Islet precursor cell (in vitro differentiated cells): ENCODE results near the gene NPC1.
A peak's percentile ranks its signal among the peaks of the same experiment; 100 is the strongest.

Experiments used
- DNase-seq: peaks from one replicate; pipeline ENCODE4 v3.0.0-alpha.2; 2018

The NPC1 gene

DNA sequence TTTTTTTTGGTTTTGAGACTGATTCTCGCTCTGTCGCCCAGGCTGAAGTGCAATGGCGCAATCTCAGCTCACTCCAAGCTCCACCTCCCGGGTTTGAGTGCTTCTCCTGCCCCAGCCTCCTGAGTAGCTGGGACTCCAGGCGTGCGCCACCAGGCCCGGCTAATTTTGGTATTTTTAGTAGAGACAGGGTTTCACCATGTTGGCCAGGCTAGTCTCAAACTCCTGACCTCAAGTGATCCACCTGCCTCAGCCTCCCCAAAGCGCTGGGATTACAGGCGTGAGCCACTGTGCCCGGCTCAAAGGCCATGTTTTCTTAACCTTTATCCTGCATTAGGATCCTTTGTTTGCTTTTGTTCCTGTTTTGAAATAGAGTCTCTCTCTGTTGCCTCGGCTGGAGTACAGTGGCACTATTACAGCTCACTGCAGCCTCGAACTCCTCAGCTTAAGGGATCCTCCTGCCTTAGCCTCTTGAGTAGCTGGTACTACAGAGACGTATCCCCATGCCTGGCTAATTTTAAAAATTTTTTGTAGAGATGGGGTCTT is 41.0 kb downstream of the NPC1 start:
- no peak for DNase-seq

DNA sequence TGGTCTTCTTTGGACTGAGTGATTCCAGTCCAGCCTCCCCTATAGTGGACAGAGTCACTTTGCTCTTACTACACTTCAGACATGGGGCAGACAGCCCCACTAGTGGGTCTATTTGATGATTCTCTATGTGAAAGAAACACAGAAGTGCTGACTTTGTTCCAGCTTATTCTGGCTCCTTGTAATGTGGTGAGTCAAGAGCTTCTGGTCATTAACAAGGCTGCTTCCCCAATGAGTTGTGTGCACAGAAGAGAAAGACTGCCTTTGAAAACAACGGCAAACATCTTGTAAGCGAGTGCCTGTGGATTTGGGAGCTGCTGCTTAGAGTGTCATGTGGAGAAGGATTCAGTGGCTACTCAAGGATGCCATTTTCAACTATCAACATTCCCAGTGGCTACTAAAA is 43.8 kb downstream of the NPC1 start:
- no peak for DNase-seq

DNA sequence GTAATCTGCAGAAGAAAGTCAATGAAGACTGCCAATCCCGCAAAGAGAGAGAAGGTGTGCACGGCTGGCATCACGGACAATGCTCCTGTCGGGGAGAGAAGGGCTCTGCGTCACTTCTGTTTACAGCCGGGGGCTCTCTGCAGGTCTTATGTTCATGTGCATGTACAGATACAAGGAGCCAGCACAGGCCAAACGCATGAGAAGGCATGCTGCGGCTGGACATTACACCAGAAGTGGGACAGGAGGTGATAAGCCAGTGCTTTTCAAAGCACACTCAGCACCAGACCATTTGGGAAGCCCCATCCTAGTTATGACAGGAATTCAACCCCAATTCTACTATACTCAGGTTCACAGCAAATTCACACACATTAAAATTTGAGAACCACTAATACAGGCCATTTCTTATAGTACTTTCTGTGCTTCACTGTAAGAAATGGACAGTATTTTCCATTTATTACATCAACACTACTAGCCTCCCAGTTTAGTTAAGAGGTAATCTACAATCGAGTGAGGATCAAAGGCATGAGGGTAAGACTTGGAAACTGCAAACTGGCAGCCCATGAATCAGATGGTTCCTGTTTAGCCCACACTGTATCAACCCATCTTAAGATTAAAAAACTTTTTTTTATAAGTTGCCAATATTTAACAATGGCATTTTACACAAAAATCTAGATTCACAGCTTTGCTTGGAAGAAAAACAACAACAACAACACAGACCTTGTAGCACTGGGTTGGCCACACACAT is 44.8 kb downstream of the NPC1 start:
- no peak for DNase-seq

DNA sequence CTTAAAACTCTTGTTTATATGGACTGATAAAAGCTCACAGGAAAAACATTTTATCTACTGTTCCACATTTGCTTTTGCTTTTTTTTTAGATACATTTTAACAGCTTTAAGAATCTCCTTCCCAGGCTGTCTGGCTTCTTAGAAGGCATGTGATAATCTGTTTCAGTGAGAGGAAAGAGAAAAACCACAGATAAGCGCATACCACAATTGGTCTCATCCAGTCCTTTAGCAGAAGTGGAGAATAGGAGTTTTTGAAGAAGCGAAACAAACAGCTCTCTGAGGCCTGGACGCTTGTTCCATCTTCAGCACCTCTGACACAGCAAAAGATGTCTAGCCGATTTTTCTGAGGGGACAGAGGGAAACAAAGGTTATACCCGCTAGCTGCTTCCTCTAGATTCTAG is 45.4 kb downstream of the NPC1 start:
- no peak for DNase-seq

DNA sequence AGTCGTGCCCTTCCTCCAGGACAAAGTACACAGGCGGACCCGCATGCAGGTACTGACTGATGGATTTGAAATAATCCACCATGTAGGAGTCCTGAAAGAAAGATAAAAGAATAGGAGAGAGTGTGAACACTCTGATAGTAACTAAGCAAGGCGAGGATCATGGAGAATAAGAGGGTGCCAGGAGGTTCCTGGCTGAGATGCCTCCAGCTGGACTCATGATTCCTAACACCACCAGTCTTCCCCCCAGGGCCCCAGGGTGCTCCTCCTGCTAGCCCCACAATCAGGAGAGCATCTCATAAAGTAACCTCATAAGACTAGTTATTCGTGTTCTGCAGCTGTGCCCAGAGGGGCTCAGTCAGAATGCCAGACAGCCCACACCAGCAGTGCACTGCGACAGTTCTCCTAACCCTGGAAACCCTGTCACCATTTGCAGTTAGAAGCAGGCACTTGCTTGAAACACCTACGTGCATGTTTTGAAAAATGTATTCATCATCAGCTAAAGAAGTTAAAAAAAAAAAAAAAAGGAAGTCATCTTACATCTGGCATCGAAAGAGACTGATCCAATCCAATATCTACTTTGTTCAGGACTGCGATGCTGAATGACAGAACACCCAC is 46.3 kb downstream of the NPC1 start:
- peak; percentile 63 for DNase-seq

DNA sequence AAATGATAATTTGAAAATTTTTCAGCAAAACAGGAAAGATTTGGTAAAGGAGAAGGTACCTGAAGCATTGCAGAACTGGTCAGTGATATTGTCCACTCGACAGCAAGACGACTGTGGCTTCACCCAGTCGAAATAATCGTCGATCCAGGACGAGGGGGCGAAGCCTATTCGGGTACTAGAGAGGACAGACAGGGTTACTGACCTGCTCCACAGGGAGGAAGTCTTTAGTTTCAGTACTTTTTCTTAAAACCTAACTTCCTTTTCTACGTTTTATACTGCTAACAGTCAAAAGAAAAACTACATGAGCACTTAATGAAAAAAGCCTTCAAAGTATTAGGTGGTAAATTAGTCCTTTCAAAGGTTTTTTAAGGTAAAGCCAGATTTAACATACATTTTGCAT is 47.0 kb downstream of the NPC1 start:
- no peak for DNase-seq

DNA sequence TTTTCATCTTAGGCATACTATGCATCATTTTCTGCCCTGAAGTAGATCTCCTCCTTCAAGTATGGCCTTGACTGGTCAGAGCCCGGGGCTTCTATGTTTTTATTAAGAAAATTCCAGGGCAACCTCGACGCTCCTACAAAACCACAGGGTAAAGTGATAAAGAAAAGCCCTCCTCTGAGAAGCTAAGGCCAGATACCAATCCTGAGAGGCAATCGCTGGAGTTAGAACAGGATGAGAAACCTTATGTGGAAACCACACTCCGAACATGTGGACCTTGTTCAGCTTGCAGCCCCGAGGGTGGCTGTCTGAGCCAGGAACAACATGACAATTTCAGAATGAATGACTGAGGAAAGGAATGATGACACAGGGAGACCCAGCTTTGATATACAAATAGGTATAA is 47.4 kb downstream of the NPC1 start:
- DNase-seq: no peak

DNA sequence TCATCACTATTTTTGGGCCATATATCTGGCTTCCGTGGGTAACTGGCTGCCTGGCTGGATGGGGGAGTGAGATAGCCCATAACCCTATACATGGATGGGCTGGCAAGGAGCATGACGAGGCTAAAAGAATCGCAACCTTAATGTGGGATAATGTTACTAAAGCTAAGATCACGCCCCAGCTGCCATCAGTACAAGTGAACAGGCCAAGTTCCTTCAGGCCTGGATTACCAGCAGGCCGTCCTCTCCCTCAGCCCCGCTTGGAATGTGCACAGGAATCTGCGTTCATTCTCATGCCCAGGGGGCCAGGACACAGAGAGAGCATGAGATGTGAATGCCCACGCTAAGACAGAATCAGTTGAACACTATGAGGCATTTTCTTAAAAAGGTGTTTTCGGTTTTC is 48.3 kb downstream of the NPC1 start:
- peak; percentile 64 for DNase-seq

DNA sequence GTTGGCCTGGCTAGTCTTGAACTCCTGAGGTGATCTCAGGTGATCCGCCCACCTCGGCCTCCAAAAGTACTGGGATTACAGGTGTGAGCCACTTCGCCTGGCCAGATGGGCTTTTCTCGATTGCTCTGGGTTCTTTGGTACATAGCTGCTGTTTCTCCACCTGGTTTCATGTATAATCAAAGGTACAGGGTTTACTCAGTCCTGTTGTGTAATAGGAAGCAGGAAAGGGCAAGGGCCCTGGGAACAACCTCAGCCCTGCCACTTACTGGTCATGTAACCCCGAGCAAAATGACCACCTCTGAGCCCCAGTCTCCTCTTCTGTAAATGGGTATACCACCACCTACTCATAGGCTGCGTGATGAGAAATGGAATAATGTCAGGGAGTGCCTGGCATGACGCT is 49.0 kb downstream of the NPC1 start:
- no peak for DNase-seq

DNA sequence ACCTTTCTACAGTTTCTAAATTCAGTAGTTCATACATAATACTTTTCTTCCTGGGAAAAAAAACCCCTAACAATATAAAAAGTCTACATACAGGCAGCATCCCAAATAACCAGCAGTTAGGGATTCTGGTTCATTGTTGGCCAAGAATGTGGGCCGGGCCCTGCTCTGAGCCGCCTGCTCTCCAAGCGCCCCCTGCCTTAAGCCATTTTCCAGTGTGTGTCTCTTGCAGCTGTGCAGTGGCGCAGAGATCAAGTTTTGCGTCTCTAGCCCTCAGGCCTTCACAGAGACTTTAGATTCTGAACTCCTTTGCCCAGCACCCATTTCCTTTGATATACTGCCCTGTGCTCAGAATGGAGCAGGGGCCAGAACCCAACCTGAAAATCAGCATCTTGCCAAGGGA is 50.1 kb downstream of the NPC1 start:
- DNase-seq: no peak

DNA sequence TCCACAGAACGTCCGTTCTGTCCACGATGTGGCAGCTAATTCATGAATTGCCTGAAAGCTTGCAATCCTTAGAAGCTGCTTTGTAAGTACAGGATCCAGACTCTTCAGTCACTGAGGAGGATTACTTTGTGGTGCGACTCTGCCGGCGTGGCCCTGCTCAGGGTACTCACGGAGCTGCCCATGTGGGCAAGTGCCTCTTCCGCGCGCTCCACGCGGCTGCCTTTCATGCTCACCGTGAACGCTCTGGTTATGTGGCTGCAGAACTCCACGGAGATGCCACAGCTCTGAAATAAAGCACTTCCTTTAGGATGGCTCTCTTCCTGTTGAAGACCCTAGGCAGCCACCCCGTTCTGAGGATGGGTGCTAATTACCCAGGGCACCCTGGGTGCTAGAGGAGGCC is 52.0 kb downstream of the NPC1 start:
- DNase-seq: no peak

DNA sequence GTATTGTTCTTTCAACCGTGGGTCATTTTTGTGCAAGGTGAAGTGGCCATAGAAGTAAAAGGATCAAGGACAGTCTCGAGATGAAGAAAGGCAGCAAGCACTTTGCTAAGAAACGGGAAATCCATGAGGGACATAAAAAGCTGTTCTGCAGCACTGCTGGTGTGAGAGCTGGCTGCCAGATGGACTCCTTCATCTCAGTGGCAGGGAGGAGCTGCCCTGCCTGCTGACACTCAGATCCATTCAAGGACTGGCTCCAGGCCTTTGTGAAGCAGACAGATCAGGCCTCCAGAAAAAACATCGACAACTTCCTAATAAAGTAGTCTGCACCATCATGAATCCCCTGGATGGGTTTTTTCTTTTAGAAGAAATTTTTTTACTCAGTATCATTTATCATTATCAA is 53.5 kb downstream of the NPC1 start:
- DNase-seq: no peak

DNA sequence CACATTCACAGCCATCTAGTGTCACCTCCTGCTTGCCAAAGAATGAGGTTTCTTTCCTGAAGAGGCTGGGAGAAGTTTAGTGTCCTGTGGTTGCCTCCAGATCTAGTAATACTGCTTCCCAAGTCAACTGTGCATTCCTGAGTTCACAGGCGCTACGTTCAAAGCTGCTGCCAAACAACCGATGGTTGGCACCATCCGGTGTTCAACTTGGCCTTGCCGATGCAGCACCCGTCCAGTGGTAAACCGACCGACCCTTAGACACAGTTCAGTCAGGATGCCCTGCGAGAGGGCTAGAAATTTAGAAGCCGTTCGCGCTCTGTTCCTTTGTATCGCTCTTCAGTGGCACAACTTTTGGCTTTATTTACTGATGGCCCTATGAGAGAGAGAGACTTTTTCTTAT is 54.4 kb downstream of the NPC1 start:
- DNase-seq: no peak

DNA sequence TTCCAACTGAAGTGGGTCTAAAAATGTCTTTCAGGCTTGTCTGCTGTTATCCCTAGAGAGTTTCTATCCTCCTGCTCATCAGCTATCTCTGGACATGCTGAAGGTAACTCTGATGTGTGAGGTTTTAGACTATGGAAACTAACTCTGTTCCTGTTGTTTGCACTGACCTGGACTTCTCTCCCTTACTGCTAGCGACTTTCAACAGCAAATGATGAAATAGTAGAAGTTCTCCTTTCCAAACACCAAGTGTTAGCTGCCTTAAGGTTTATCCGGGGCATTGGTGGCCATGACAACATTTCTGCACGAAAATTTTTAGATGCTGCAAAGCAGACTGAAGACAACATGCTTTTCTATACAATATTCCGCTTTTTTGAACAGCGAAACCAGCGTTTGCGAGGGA is 56.1 kb downstream of the NPC1 start:
- no peak for DNase-seq

DNA sequence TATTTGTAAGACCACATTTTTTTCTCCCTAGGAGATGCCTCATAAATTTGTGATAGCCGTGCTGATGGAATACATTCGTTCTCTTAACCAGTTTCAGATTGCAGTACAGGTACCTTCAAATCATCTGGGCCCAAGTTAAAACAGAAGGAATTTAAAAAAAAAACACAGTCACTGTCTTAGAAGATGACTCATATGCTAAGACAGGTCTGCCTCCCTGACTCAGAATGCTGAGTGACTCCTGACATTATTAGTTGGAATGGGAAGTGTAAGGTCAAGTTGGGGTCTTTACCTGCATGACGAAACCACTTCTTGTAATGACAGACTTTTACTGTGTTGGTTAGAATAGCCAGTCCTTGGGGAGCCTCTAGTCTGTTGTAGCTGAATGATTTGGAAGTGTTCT is 56.7 kb downstream of the NPC1 start:
- peak; percentile 76 for DNase-seq

DNA sequence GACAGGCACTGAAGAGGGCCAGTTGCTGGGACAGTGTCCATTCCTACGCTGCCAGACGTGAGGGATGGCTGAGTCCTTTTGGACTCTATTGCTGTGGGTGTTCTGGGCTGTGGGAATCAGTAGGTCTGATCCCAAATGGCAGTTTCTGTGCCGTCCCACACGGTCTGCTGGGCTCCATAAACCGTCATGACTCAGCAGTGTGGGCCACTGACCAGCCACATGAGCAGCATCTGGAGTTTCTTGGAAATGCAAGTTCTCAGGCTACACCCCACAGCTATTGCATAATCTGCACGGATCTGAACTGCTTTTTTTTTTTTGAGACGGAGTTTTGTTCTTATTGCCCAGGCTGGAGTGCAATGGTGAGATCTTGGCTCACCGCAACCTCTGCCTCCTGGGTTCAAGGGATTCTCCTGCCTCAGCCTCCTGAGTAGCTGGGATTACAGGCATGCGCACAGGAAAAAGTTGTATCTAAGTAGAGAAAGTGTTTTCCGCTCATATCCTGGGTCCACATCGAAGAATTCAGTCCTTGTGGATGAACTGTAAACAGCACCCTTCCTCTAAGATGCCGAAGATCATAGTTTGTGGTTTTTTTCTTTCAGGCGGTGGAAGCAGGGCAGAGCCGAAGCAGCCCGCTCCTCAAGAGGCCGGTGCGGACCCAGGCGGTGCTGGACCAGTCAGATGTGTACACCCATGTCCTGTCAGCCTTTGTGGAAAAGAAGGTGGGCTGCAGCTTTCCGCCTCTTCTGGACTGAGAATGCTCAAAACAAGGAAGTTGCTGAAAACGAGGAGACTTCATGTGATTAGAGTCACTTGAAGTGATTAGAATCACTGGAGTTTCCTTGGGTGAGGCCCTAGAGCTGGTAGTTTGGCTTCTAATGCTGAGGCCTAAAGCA is 57.5 kb downstream of the NPC1 start:
- peak; percentile 73 for DNase-seq

DNA sequence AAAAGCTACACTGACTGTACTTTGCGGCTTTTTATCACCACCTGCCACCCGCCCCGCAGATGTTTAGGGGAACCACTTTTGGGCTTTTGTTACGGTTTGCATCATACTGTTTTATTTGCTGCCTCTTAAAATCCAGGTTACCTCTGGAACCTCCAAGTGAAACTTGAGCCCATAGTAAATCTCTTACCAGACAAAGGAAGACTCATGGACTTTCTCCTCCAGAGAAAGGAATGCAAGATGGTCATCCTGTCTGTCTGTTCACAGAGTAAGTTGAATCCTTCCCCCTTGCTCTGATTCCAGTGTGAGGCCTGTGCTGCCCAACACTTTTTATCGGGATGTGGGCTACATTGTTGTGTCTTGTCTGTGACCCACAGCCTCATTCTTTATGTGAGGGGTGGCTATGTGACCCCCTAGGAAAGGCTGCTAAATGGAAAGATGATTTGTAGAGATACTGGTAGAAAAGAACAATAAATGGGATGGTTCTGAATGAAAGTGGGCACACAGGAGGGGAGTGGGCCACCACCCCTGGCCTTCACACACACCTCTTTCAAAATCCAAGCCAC is 59.7 kb downstream of the NPC1 start:
- no peak for DNase-seq

DNA sequence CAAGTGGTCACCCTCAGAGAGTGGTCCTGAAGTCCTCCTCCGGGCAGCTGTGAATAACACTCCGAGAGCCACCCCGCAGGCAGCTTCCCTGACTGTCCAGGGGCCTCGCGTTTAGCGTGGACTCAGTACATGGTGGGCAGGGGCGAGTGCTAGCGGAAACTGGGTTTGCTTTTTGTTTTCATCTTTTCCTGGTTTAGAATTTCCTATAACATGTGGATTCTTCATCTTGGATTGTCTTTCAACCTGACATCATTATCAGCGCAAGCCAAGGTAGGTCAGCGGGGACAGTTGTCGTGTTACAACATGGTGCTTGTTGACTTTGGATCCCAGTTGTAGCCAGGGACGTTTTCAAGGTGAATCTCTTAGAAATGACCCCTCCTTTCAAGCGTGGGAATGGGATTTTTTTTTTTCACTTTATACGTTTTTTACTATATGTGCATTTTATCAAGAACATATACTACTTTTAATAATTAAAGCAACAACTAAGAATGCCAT is 62.0 kb downstream of the NPC1 start:
- DNase-seq: no peak

DNA sequence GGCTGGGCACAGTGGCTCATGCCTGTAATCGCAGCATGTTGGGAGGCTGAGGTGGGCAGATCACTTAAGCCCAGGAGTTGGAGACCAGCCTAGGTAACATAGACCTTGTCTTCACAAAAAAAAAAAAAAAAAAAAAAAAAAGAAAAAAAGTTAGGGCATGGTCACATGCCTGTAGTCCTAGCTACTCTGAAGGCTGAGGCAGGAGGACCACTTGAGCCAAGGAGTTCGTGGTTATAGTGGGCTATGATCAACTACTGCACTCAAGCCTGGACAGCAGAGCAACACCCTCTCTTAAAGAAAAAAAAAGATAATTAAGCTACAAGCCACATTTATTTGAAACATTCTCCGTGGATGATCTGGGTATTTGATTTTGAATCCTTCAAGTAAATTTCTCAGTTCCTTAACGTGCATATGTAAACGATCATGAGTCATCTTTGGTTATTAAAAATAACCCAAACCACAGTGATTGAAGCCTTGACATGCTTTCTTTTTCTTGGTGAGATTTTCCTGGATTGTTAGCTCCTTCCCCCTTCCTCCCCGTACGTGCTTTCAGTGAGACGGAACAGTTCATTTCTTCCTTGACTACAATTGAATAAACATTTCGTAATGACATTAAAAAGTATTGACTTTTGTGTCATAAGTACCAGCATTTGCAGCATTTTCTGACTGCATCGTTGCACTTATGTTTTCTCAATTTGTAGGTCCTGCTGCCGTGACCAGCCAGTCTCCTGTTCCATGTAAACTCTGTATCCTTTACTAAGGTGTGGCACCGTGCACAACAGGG is 62.7 kb downstream of the NPC1 start:
- no peak for DNase-seq

DNA sequence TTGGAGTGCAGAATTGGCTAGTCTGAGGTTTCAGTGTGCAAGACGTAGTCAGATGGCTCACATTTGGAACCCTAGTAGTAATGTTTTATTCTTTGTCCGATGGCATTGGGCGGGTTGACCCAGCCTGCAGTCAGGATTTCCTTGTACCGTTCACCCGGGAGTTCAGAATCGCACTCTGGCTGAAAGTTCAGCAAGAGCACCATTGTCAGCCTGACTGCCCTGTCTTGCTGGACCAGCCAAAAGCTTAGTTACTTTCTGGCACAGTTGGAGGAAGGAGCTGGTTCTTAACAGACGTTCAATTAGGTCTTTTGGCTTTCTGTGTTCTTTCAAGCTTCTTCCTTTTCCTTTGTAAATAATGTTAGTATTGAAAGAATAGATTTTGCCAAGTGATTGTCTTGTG is 64.4 kb downstream of the NPC1 start:
- no peak for DNase-seq

DNA sequence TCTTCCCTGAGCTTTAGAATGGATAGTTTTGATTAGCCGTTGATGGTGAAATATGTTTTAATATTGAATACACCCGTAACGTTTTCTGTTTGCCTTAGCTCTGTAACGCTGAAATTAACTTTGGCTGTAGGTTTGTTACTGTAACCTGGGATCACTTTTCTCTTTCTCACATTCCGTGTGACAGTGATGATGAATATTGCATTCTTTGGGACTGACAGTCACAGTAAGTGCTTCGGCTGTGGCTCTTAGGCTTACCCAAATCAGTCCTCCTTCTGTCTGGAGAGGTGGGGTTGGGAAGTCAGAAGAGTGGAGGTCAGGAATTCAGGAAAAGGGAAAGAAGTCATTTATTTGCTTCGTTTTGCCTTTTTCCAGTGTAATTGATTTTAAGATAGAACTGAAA is 65.0 kb downstream of the NPC1 start:
- no peak for DNase-seq

DNA sequence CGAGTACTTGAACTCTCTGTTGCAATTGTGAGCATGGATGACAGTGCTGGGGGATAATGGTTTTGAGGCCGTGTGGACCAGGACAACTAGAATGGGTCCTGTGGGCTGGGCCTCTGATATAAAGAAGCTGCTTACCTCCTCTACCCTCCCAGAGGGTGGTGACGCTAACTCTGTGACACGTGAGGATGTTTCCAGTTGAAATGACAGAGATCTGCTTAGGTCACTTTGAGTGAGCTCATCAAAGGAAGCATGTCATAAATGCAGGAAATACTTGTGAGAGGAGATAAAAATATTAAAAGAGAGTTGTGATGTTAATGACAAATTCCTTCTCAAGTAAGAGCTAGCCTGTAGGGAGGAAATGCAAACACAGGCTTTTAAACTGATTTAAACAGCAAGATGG is 66.6 kb downstream of the NPC1 start:
- no peak for DNase-seq
